GM21381 (cell line): ENCODE measurements around the gene WDR70.
"Not testable (repeated sequence)": the region's sequence is repeated elsewhere in the genome, so short reads cannot be mapped to it uniquely, and the experiment has no call there.

Experiments
- ATAC-seq: cut with Tn5 transposase; IDR thresholded peaks from one replicate; pipeline ENCODE4 v1.9.1; 2021; ENCODE audit warnings: mild to moderate bottlenecking, moderate library complexity; ENCODE audit not compliant: unreplicated experiment

The WDR70 gene

DNA sequence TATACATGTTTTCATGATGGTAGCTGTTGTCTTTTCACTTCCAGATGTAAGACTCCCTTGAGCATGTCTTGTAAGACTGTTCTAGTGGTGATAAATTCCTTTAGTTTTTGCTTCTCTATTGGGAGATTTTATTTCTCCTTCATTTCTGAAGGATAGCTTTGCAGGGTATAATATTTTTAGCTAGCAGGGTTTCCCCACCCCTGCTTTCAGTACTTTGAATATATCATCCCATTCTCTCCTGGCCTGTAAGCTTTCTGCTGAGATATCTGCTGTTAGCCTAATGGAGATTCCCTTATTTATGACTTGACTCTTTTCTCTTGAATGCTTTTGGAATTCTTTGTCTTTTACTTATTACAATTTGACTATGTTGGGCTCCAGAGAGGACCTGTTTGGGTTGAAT is 249.8 kb downstream of the WDR70 start:
- no peak for ATAC-seq

DNA sequence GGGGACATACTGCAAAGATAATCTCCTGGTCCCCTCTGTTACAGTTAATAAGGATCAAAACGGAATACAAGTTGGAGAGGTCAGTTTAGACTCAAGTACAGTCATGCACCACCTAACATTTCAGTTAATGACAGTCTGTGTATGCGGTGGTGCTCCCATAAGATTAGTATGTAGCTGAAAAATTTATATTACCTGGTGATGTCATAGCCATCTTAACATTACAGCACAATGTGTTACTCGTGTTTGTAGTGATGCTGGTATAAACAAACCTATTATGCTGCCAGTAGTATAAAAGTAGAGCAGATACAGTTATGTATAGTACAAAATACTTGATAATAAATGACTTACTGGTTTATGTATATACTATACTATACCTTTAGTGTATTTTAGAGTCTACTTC is 252.8 kb downstream of the WDR70 start:
- no peak for ATAC-seq

GRCh38 chr5:37637165-37637845 is 258.2 kb downstream of the WDR70 start:
- ATAC-seq: no peak

- no peak for ATAC-seq
Measured at GRCh38 chr5:37638897-37639296, 259.8 kb downstream of the WDR70 start.

DNA sequence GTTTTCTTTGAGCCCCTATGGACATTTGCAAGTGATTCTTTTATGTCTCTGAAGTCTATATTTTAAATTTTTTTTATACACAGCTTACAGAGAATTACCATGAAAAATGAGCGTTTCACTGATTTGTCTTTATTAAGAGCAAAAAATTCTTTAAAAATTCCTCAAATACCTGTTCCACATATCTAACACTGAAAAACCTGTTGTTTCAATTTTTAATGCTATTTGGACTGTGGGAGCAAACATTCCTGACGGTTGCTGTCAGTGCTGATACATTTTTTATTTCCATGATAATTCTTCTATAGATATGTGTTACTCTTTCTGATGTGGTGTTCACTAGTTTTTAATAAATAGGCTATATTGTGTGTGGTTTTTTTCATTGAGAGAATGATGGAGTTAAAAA is 261.0 kb downstream of the WDR70 start:
- ATAC-seq: no peak

- ATAC-seq: no peak
Measured at GRCh38 chr5:37641933-37642332, 262.8 kb downstream of the WDR70 start.

- no peak for ATAC-seq
Measured at GRCh38 chr5:37645707-37646106, 266.6 kb downstream of the WDR70 start.

DNA sequence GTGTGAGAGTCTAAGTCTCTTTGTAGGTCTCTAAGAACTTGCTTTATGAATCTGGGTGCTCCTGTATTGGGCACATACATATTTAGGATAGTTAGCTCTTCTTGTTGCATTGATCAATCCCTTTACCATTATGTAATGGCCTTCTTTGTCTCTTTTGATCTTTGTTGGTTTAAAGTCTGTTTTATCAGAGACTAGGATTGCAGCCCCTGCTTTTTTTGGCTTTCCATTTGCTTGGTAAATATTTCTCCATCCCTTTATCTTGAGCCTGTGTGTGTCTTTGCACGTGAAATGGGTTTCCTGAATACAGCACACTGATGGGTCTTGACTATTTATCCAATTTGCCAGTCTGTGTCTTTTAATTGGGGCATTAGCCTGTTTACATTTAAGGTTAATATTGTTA is 275.4 kb downstream of the WDR70 start:
- ATAC-seq: not testable (repeated sequence)

DNA sequence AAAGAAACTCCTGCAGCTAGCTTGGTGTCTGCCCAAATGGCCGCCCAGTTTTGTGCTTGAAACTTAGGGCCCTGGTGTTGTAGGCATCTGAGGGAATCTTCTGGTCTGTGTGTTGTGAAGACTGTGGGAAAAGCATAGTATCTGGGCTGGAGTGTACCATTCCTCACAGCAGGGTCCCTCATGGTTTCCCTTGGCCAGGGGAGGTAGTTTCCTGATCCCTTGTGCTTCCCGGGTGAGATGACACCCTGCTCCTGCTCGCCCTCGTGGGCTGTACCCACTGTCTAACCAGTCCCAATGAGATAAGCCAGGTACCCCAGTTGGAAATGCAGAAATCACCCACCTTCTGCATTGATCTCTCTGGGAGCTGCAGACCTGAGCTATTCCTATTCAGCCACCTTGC is 277.9 kb downstream of the WDR70 start:
- ATAC-seq: no peak

DNA sequence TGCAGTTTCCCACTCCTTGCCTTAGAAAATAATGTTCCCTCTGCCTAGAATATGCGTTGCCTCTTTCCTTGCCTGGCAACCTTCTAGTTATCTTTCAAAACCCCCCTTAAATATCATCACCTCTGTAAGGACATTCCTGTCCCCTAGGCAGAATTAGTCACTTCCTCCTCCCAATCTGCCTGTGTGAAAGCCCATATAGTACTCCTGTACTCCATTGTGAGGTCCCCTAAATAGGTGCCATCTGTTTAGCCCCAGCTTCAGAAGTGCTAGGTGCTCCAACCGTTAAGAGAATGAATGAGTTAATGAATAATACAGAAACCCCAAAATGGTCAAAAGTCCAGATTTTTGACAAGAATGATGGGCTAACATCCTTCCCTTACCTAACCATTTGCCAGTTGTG is 279.3 kb downstream of the WDR70 start:
- no peak for ATAC-seq

- no peak for ATAC-seq
Measured at GRCh38 chr5:37660319-37660718, 281.2 kb downstream of the WDR70 start.

- no peak for ATAC-seq
Measured at GRCh38 chr5:37661227-37661920, 282.3 kb downstream of the WDR70 start.

DNA sequence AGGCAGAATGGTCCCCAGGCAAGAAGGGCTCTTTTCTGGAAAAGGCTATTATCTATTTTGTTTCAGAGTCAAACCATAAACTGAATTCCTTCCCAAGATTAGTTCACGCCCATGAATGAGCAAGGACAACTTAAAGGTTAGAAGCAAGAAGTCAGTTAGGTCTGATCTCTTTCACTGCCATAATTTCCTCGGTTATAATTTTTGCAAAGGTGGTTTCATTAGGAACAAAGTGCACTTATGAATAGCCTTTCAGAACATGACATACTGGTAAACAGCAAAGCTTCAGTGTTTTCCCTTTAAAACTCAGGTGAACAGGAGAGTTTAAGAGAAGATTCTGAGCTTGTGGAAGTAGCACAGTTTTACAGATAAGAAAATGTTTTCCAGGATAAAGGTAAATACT is 282.8 kb downstream of the WDR70 start:
- no peak for ATAC-seq

GRCh38 chr5:37662362-37662761 is 283.2 kb downstream of the WDR70 start:
- no peak for ATAC-seq

GRCh38 chr5:37662789-37663485 is 283.8 kb downstream of the WDR70 start:
- no peak for ATAC-seq

DNA sequence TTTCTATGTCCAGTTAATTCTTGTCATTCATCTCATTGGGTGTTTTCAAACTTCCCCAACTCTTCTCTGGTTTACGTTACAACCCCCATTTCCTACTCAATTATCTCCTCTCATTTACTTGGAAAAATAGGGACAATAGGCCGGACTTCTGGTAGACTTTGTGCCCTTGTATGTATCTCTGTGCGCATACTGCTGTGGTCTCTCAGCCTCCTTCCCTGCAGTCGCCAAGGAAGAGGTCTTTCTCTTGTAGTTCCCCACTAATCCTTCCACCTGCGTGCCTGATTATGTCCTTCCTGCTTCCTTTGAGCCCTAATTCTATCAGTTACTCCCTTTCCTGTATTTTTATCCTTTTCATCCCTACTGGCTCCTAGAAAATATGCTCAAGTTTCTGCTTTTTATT is 284.4 kb downstream of the WDR70 start:
- no peak for ATAC-seq

DNA sequence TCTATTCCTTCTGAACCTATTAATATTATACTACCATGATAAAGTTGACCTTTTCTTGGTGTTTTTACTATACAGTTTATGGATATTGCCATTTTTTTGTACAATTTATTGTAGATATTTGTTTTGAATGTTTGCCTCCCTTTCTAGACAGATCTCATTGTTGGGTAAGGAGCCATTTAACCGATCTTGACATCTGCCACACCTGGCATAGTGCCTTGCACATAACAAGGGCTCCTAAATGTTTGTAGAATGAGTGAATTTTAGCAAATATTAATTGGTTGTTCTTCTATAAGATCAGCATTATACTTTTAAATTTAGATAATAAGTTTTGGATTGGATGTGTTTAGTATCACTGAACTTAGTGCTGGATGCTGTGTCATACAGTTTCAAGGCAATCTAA is 285.4 kb downstream of the WDR70 start:
- no peak for ATAC-seq

DNA sequence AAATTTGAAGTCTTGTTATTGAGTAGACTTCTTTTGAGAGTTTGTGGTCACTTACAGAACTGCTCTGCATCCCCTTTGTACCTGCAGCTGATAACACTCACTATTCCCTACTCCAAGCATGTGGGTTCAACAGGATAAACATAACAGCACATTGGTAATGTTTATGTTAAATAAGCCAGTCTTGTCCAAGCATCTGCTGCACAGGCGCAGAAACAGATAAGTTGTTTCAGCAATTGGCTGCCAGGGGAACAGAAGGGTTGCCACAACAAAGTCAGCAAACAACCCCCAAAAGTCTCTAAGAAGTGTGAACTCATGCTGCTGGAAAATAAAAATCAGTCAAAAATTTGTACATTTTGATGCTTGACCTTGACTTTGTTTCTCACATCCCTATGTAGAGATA is 286.2 kb downstream of the WDR70 start:
- ATAC-seq: no peak

DNA sequence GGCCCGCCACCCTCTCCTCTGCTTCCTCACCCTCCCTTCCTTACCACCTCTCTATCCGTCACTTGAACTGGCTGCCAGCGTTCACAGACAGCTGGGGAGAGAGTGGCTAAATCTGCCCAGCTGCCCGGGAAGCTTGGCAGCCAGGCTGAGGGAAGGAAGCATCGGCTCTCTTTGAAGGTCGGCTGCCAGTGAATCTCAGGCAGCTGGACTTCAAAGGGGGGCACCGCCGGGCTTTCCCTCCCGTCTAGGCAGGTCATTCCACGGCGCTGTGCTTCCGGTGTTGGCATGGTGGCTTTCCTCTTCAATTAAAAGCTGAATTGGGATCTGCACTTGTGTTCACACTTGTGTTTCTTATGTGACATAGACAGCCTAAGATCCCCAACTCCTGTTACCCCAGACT is 286.8 kb downstream of the WDR70 start:
- no peak for ATAC-seq

DNA sequence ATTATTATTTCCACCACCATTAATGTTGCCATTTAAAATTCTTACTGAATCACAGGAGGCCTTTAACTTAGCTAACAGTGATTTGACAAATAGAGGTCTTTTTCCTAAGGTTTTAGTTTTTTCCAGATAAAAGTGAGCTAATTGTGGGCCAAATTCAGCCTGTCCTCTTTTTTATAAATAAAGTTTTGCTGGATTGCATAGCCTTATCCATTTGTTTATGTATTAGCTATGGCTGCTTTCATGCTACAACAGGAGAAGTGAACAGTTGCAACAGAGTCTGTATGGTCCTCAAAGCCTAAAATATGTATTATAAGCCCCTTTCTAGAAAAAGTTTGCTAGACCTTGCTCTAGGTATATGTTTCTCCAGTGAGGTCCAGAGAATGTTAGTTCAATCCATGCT is 288.3 kb downstream of the WDR70 start:
- ATAC-seq: no peak

DNA sequence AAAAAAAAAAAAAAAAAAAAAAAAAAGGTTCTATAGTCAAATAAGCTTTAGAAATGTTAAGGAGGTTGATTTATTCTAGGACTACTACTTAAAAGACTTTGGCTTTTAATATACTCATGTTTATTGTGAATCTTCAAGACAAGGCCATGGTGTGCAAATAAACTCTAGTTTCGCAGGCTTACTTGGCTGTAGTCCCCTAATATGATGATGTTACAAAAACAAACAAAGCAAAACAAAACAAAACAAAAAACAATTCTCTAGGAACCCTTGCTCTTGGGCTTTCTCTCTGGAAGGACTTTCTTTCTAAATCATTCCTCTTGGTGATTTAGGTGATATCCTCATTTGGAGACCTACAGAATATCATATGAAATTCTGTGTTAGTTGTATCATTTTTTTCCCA is 288.7 kb downstream of the WDR70 start:
- no peak for ATAC-seq

- ATAC-seq: no peak
Measured at GRCh38 chr5:37668524-37669047, 289.5 kb downstream of the WDR70 start.
